Measurements from ENCODE around the gene HOXA1.

The HOXA1 gene

DNA sequence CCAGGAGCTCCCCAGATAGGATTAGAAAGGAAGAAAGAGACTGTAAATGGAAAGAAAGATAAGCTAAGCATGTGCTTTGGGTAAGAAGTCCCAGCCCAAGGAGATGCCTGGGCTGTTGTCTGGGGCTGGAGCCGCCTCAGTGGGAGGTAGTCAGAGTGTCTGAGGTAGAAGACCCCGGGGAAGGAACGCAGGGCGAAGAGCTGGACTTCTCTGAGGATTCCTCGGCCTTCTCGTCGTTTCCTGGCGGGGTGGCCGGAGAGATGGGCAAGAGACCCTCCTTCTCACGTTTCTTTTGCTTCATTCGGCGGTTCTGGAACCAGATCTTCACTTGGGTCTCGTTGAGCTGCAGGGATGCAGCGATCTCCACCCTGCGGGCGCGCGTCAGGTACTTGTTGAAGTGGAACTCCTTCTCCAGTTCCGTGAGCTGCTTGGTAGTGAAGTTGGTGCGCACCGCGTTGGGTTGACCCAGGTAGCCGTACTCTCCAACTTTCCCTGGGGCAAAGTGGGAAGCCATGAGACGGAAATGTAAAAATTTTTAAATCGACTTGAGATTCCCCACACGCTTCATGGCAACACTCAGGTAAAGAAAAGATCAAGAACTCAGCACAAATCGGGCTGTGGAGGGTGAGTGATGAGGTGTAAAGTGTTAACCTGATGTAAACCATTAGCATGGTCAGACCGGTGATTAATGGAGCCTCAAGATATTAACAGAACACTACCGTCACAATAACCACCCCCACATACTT is 1.3 kb downstream of the HOXA1 start:
- Histone ChIP-seq H3K9me3 (ENCODE audit: control insufficient read depth, insufficient read depth, low read depth, low read length) (no peaks in the 10 kb centered on the region), H3K4me3 (ENCODE audit: low read depth, low read length) (no peak overlapping the region), H3K36me3 (ENCODE audit: control insufficient read depth in 2 of 2, insufficient read depth in 1 of 2, low read length in 2 of 2) (peaks cover under 1 to 7% of the 10 kb centered on the region in 2 experiments; a peak in 2 of 3 replicates), H3K27ac (ENCODE audit: extremely low read depth, low read depth, low read length) (peak overlapping the region; percentile 48; the same call in 1 of the 2 replicates), H3K4me1 (ENCODE audit: control insufficient read depth, insufficient read depth, low read length) (peaks cover 47% of the 10 kb centered on the region)
- TF ChIP-seq ZNF701 (tag by site-specific recombination; IDR thresholded peaks at IDR 0.05) (no peak), GLIS1 (tag by site-specific recombination; IDR thresholded peaks at IDR 0.05) (peak; percentile 18; the same call in 1 of the 2 replicates), SCRT2 (tag by site-specific recombination; IDR thresholded peaks at IDR 0.05) (peak; percentile 88)
- CTCF ChIA-PET, result interaction anchor here (0.5 to 0.9 kb wide), 4 partner anchors 39 to 407 kb away, joined by 3 to 5 read pairs (median 3); no protein-coding TSS in a partner anchor
- POLR2A ChIA-PET, result interaction anchor here (0.6 to 3.9 kb wide), 3 partner anchors 21 to 85 kb away, joined by 3 to 23 read pairs (median 4); partner anchors contain the start of gene HOXA4

DNA sequence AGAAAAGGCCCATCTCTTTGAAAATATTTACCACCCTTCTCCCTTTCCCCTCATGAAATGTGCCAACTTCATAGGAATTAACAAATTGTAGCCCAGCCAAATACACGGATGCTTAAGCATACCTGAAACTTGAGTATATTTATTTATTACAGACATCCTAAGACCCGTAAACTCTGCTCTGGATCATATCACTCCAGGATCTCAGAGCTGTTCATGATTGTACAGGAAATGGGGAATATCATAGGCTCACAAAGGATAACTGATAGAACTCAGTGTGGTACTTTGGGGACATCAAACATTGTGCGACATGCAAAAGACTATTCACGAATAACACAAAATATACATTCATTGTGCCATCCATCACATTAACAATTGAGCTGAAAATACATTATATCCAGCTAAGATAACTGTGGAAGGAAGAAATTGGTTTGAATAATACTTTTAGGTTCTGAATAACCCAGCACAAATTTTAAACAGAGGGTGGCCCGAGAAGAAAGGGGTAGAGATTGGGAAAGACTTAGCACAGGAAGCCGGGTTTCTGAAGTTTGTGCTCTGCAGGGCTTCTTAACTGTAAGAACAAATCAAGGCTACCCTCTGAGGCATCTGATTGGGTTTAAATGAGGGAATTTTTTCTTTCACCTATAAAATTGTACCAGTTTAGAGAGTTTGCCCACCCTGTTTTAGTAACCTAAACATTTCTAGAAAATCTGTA is 2.5 kb downstream of the HOXA1 start:
- Histone ChIP-seq H3K9me3 (ENCODE audit: control insufficient read depth, insufficient read depth, low read depth, low read length) (no peaks in the 10 kb centered on the region), H3K27ac (ENCODE audit: extremely low read depth, low read depth, low read length) (no peak overlapping the region), H3K36me3 (ENCODE audit: control insufficient read depth in 2 of 2, insufficient read depth in 1 of 2, low read length in 2 of 2) (no peaks in the 10 kb centered on the region), H3K4me1 (ENCODE audit: control insufficient read depth, insufficient read depth, low read length) (peaks cover 45% of the 10 kb centered on the region), H3K4me3 (ENCODE audit: low read depth, low read length) (no peak overlapping the region)
- CTCF ChIA-PET, result interaction anchor here (0.6 to 0.9 kb wide), 3 partner anchors 51 to 757 kb away, joined by 3 to 7 read pairs (median 3); no protein-coding TSS in a partner anchor
- TF ChIP-seq EGR2 (tag by site-specific recombination; IDR thresholded peaks at IDR 0.05; ENCODE audit: low read depth) (no peak), ZNF175 (tag by site-specific recombination; IDR thresholded peaks at IDR 0.05) (no peak), ZNF433 (tag by site-specific recombination; IDR thresholded peaks at IDR 0.05; ENCODE audit: low read depth) (no peak), ZBTB17 (tag by site-specific recombination; IDR thresholded peaks at IDR 0.05) (peak; percentile 16; the same call in 1 of the 2 replicates)
- POLR2A ChIA-PET, result interaction anchor here (1.2 to 1.3 kb wide), 2 partner anchors 9 to 22 kb away, joined by 3 to 4 read pairs; no protein-coding TSS in a partner anchor

DNA sequence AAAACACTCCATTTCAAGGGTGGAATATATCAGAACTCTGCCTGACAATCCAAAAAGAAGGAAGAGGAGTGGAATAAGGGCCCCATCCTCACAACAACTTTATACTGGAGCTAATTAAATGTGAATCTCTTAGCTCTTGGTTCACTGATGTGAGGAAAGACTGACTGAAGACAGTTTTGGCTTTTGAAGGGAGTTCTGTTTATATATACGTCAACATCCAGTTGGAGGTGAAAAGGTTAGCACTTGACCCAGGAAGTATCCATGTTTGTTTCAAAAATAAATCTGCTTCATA is 3.0 kb downstream of the HOXA1 start:
- H3K36me3 ChIP-seq (ENCODE audit: control insufficient read depth in 2 of 2, insufficient read depth in 1 of 2, low read length in 2 of 2), result no peaks in the 10 kb centered on the region
- ChIA-PET CTCF (interaction anchor here (0.6 kb wide), 2 partner anchors 235 to 757 kb away, joined by 3 to 7 read pairs; no protein-coding TSS in a partner anchor), POLR2A (interaction anchor here (1.3 kb wide), 1 partner anchor 9 kb away, joined by 4 read pairs; no protein-coding TSS in a partner anchor)
- no peaks in the 10 kb centered on the region for H3K9me3 ChIP-seq (ENCODE audit: control insufficient read depth, insufficient read depth, low read depth, low read length)
- H3K4me1 ChIP-seq (ENCODE audit: control insufficient read depth, insufficient read depth, low read length), result peaks cover 44% of the 10 kb centered on the region
- H3K27ac ChIP-seq (ENCODE audit: extremely low read depth, low read depth, low read length), result 0 out of 2 replicates have a peak overlapping the region, but pooled peaks have one; percentile 43
- H3K4me3 ChIP-seq (ENCODE audit: low read depth, low read length), result no peak overlapping the region
- TF ChIP-seq ZNF561 (tag by site-specific recombination; IDR thresholded peaks at IDR 0.05; ENCODE audit: borderline replicate concordance) (no peak), ZNF837 (tag by site-specific recombination; IDR thresholded peaks at IDR 0.05) (no peak), BCL11B (tag by site-specific recombination; IDR thresholded peaks at IDR 0.05; ENCODE audit: low read depth) (no peak), ZNF211 (tag by site-specific recombination; IDR thresholded peaks at IDR 0.05; ENCODE audit: low read depth) (no peak), MYNN (tag by site-specific recombination; IDR thresholded peaks at IDR 0.05; ENCODE audit: borderline replicate concordance) (no peak), ZNF785 (tag by site-specific recombination; IDR thresholded peaks at IDR 0.05) (no peak), KLF7 (tag by site-specific recombination; IDR thresholded peaks at IDR 0.05; ENCODE audit: borderline replicate concordance) (no peak), ZNF558 (tag by site-specific recombination; IDR thresholded peaks at IDR 0.05) (no peak), ZNF473 (tag by site-specific recombination; IDR thresholded peaks at IDR 0.05) (no peak), ZNF132 (tag by site-specific recombination; IDR thresholded peaks at IDR 0.05; ENCODE audit: borderline replicate concordance) (no peak)
- TF ChIP-seq, protein P1, sequence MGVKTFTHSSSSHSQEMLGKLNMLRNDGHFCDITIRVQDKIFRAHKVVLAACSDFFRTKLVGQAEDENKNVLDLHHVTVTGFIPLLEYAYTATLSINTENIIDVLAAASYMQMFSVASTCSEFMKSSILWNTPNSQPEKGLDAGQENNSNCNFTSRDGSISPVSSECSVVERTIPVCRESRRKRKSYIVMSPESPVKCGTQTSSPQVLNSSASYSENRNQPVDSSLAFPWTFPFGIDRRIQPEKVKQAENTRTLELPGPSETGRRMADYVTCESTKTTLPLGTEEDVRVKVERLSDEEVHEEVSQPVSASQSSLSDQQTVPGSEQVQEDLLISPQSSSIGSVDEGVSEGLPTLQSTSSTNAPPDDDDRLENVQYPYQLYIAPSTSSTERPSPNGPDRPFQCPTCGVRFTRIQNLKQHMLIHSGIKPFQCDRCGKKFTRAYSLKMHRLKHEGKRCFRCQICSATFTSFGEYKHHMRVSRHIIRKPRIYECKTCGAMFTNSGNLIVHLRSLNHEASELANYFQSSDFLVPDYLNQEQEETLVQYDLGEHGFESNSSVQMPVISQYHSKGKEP (tag by site-specific recombination; IDR thresholded peaks at IDR 0.05), result no peak
- TF ChIP-seq, protein P2, sequence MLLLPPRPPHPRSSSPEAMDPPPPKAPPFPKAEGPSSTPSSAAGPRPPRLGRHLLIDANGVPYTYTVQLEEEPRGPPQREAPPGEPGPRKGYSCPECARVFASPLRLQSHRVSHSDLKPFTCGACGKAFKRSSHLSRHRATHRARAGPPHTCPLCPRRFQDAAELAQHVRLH (tag by site-specific recombination; IDR thresholded peaks at IDR 0.05), result no peak

Data from HEK293 (cell line).